HL-60/S4 treated with retinoic acid at 250 ng/mL for 4 days and 3 days (cell line): ENCODE data around the gene NEXMIF.
"Not testable (repeated sequence)": the region's sequence is repeated elsewhere in the genome, so short reads cannot be mapped to it uniquely, and the experiment has no call there.

Source experiments
- in situ Hi-C: fragments of 300-500 bp; cut with MboI; formaldehyde crosslinking; loops from 2 replicates; pipeline ENCODE4 v1.7.0; 2022; ENCODE audit warnings: low sequenced_read_pairs

NEXMIF gene

DNA sequence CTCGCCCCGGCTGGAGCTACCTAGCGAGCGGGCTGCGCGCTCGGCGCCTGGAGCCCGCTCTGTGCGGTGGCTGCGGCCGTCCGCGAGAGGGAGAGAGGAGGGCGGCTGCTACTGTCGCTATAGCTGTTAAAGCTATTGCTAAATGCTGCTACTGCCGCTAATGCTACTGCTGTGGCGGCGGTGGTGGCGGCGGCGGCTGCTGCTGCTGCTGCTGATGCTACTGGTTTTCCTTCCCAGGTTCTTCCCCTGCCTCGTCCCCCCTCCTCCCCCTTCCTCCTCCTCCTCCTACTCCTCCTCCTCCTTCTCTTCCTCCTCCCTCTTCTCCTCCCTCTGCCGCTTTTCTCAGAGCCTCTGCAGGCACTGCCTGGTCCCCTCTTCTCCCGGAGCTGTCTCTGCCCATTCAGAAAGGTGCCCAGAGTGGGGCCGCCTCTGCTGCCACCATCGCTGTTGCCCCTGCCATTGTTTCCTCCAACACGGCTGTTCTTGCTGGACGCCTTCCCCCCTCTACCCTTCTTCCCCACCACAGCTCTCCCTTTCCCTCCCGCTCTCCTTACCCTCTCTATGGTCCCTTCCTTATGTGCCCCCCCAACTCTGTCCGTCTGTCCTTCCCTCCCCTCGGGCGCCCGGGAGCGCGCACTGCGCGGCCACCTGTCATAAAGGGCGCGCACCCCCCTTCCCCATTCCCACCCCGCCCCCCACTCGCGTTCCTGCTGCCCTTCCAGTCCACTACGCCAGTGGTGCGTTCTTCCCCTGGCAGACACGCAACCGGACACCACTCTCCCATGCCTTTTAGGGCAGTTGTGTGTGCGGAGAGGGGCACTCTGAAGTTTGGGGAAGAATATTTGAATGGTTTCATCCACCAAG, at the start of gene NEXMIF:
TSS of gene NEXMIF (minus strand) at position 228 of the 864 bp plus-strand sequence.
- in situ Hi-C loops, result no loop called here

DNA sequence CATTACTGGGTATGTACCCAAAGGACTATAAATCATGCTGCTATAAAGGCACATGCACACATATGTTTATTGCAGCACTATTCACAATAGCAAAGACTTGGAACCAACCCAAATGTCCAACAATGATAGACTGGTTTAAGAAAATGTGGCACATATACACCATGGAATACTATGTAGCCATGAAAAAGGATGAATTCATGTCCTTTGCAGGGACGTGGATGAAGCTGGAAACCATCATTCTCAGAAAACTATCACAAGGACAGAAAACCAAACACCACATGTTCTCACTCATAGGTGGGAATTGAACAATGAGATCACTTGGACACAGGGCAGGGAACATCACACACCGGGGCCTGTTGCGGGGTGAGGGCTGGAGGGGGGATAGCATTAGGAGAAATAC, 36.7 kb upstream of the NEXMIF start:
- in situ Hi-C loops, result not testable (repeated sequence)

DNA sequence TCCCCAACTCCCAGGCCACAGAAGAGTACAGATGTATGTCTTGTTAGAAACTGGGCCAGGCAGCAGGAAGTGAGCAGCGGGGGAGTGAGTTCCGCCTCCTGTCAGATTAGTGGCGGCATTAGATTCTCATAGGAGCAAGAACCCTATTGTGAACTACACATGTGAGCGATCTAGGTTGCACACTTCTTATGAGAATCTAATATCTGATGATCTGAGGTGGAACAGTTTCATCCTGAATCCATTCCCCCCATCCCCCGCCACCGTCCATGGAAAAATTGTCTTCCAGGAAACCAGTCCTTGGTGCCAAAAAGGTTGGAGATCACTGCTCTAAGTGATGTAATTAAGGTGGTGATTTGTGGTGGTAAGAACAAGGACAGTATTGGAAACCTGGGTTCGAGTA, 24.5 kb upstream of the NEXMIF start:
- in situ Hi-C loops, result no loop called here

DNA sequence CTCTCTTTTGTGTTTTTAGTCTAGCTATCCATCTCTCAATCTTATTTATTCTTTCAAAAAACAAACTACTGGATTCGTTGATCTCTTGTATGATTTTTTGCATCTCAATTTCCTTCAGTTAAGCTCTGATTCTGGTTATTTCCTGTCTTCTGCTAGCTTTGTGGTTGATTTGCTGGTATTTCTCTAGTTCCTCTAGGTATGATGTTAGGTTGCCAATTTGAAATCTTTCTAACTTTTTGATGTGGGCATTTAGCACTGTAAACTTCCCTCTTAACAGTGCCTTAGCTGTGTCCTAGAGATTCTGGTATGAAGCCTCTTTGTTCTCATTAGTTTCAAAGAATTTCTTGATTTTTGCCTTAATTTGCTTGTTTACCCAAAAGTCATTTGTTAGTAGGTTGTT, 15.2 kb upstream of the NEXMIF start:
- in situ Hi-C loops, result no loop called here

DNA sequence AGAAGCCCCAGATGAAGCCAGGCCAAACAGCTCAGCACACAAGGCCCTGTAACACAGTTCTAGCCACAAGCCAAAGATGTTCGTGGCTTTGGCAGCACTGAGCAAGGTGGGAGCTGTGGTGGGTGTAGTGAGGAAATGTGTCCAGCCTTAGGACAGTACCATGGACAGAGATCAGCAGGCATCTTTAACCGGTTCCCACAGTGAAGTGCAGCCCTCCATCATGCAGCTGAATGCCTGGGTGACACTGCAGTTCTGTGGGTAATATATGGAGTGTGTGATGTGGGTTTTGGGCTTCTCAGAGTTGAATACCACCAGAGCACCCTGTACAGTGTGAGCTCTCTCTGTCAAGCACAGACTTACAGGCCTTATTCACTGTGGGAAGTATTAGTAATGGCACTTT, 6.0 kb upstream of the NEXMIF start:
- in situ Hi-C loops, result no loop called here

DNA sequence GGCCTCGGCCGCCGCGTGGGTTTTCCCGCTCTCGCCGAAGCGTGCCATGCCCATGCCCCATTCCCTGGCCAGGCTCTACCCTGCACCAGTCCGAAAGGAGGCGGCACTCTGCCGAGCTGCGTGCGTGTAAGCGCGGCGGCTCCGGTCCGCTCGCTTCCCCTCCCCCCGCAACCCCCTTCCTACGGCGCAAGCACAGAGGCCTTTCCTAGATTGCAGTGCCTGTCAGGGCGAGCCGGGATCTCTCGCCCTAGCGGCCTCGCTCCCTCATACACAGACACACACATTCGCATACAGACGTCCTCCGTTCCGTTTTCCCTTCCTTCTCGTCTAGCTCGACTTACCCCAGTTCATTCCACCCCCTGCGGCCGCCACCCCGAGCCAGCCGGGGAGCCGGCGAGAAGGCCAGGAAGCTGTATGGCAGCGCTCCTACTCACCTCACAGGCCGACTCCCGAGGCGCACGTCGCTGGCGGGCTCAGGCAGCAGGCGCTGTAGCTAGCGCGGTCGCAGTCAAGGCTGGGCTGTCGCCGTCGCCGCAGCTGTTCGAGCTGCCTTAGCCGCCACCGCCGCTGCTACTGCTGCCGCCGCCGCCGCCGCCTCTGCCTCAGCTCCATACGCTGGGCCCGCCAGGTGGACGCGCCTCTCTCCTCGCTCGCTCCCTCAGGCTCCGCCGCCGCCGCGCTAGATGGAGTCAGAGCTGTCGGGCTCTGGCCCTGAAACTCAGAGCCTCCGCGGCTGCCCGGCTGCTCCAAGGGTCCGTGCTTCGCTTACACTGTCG, 615 bp downstream of the NEXMIF start:
- in situ Hi-C loops, result no loop called here

DNA sequence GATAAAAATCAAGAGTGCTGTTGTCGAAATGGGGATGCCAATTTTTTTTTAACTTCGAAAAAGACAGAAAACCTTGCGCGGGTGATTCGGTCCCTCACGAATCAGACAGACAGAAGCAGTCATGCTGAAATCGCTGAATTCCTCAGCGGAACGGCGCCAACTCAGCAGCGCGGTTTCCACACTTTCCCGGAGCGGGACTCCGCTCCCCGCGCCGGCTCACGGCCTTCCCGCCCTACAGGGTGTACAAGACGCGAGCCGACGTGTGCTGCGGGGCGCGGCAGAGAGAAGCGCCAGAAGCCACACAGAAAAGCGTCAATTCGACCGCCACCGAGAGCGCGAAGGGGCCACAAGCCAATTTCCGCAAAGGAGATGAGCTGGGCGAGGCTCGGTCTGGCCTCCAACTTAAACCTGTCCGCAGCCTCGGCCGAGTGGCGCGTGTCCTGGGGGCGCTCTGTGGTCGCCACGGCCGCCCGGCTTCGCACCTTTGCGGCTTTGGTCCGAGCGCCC, 1.3 kb downstream of the NEXMIF start:
- in situ Hi-C loops, result no loop called here

DNA sequence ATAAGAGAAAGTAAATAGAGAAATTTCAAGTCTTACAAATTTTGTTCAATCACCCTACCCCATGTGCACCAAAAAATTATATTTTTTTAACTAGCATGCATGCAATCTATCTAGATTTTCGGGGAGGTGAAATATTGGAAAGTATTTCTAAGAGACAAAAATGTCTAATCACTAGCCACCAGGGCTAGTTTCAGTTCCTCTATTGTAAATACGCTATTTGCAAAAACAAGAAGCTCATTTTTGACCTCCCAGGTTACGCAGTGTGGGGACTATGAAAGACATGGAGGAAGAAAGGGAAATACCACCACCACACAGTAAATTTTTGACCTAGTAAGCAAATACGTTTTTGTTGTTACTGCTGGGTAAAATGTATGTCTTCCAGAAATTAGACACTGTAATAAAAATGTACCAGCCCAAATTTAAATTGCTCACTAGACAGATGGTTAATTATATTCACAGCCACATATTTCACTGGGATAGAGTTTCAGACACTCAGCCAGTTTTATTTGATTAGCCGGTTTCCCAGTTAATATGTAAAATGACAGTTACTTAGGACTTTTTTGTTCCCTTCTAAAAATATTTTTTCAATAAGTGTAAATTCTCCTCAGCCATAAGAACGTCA, 2.2 kb downstream of the NEXMIF start:
- in situ Hi-C loops, result no loop called here

DNA sequence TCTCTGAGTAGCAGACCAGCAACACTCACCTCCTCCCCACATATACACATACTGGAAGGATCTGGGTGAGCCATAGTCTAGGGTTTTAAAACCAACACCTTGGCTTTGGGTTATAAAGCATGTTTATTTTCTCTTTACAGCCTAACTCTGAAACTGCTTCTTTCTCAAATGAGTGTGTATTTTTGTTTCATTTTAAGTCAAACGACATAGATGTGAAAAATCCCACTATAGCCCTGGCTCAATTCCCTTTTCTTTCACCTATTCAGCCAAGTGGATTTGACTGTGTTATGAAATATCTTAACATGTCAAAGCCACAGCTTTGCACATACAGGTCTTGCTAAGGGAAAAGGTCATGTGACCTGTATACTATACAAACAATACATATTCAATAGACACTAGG, 13.8 kb downstream of the NEXMIF start:
- in situ Hi-C loops, result no loop called here

DNA sequence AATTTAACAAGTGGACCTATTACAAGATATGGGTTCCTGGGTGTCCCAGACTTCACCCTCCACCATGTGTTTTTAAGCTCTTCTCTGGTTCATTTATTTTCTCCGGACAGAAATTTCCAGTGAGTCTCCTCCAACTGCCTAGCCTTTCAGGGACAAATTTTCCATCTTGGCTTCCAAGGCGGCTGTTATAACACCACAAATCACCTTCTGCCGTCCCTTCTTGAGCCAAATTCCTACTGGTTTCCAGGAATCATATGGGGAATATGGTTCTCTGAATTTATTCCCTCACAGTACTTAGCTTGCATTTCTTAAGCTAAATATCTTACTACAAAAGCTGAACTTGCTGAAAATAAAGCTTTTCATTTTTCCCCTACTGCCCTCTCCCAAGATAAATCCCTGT, 18.8 kb downstream of the NEXMIF start:
- in situ Hi-C loops, result no loop called here

DNA sequence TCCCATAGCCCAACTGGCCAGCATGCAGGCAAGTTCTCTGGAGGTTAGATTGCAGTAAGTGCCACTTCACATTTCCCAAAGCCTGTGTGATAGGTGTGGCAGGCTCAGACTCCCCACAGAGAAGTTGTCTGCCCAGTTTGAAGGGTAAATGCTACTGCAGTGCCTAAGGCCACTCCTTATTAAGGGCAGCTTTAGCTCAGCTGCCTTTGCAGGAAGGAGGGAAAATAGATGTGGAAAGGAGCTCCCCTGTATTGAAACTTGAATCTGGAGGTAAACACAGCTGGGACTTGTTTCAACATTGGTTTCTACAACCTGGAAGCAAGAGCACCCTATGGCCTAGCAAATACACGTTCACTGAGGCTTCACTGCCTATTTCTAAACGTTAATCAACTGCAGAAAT, 22.4 kb downstream of the NEXMIF start:
- in situ Hi-C loops, result no loop called here

DNA sequence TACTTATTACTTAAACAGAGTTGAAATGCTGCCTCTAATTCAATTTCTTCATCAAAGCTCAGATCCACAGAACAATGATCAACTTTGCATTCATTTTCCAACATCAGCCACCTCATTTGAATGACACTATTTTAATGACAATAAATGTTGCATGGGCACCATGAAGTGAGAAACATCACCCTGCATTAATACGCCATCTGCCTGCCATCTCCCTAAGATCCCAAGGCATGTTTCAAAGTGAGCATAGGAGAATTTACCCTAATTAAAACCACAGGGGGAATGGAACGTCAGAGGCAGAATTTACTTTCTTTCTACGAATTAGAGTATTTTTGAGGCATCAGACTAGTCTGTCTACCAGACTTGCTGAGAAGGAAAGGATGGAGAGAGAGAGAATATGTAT, 32.7 kb downstream of the NEXMIF start:
- in situ Hi-C loops, result no loop called here

DNA sequence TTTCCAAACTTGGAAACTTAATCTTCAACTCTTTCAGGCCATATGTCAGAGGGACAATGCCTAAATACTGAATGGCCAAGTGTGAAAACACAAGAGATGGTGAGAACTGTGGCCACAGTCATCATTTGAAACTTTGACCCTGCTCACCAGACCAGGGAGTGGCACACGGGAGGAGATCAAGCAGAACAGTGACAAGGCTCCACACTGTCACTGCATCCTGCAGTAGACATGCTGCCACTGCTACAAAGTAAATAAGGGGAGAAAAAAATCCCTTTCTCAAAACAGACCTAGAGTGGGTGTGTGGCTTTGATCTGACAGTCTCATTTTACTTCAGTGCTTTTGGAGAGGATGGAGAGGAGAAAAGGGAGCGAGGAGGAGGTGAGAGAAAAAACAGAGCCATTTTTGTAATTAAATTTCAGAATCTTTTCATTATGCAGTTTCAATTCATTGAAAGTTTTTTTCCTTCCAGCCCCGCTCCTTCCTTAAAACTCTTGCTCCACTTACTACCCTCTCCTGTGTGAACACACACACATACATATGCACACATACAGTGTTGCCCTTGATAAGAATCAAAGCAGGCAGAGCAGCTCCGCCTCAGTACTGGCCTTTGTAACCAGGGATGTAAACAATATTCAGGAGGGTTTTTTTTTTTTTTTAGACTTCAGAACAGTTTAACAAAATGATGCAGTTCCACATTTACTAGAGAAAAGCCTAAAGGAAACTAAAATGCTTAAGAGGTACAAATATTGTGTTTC, 34.4 kb downstream of the NEXMIF start:
- in situ Hi-C loops, result no loop called here

DNA sequence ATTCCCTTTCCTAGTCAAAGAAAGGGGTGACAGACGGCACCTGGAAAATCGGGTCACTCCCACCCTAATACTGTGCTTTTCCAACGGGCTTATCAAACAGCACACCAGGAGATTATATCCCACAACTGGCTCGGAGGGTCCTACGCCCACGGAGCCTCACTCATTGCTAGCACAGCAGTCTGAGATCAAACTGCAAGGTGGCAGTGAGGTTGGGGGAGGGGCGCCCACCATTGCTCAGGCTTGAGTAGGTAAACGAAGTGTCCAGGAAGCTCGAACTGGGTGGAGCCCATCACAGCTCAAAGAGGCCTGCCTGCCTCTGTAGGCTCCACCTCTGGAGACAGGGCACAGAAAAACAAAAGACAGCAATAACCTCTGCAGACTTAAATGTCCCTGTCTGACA, 42.9 kb downstream of the NEXMIF start:
- in situ Hi-C loops, result not testable (repeated sequence)

DNA sequence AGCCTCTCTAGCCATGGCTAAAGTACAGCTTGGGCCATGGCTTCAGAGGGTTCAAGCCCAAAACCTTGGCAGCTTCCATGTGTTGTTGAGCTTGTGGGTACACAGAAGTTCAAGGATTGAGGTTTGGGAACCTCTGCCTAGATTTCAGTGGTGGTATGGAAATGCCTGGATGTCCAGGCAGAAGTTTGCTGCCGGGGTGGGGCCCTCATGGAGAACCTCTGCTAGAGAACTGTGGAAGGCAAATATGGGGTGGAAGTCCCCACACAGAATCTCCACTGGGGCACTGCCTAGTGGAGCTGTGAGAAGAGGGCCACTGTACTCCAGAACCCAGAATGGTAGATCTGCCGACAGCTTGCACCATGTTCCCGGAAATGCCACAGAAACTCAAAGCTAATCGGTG, 59.5 kb downstream of the NEXMIF start:
- in situ Hi-C loops, result no loop called here

DNA sequence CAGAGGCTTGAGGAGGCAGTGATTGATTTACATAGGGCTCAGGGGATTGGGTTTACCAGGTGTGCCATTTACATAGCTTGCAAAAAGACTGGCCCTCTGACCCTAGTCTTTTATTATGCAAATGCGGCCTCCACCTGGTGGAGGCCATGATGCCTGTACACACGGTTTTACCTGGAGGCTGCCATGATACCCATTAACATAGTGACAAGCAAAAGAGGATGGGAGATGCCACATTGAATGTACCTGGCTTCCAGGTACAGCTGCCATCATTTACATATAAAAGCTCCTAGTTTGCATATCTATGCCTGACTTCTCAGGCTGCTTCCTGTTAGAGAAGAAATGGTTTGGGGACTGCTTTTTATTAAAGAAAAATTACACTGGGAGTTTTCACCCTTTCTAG, 72.0 kb downstream of the NEXMIF start:
- in situ Hi-C loops, result no loop called here

DNA sequence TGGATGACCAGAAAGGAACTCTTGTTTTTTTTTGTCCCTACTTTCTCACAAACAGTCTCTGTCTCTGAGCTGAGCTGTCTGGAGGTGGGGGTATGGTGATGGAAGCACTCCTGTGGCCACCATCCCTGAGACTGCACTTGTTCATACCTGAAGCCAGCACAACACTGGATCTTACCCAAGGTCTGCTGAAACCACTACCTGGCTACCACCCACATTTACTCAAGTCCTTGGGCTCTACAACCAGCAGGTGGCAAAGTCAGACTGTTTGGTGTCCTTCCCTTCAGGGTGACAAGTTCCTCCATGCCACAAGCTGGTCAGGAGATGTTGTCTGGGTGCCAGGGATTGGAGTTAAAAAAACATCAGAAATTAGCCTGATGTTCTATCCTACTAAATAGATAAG, 89.7 kb downstream of the NEXMIF start:
- in situ Hi-C loops, result no loop called here

DNA sequence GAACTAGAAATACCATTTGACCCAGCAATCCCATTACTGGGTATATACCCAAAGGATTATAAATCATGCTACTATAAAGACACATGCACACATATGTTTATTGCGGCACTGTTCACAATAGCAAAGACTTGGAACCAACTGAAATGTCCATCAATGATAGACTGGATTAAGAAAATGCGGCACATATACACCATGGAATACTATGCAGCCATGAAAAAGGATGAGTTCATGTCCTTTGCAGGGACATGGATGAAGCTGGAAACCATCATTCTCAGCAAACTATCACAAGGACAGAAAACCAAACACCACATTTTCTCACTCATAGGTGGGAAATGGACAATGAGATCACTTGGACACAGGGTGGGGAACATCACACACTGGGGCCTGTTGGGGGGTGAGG, 105.5 kb downstream of the NEXMIF start:
- in situ Hi-C loops, result not testable (repeated sequence)

DNA sequence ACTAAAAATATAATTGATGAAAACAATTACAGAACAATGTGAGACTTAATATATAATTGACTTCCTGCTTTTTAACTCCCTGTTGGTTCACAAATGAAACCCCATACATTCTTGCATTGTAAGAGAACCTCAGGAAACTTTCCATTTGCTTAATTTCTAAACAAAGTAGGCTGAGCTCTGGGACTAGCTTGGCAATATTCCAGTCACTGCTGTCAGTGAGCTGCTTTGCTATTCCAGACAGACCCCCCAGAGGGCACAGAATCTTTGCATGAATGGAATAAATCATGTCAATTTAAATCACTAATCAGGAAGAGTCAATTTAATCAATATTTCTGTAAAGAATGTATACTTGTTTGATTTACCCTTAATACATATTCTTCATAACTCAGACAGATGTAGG, 110.6 kb downstream of the NEXMIF start:
- in situ Hi-C loops, result no loop called here

DNA sequence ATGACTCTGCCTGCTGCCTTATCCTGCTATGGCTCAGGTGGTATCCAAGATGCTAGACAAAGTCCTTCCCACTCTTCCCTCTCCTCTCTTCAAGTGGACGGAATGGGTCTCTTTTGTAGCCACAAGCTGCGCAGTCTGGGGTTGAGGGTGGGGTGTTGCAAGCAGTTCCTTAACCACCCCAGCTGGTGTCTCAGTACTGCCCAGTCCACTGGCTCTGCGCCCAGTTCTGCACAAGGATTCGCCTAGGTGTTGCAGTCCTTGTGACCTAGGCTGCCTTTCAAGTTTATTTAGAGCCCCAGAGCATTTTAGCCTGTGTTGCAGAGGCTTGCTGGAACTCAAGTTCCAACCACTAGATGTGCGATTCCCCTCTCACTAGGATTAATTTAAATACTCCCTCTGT, 120.7 kb downstream of the NEXMIF start:
- in situ Hi-C loops, result no loop called here

DNA sequence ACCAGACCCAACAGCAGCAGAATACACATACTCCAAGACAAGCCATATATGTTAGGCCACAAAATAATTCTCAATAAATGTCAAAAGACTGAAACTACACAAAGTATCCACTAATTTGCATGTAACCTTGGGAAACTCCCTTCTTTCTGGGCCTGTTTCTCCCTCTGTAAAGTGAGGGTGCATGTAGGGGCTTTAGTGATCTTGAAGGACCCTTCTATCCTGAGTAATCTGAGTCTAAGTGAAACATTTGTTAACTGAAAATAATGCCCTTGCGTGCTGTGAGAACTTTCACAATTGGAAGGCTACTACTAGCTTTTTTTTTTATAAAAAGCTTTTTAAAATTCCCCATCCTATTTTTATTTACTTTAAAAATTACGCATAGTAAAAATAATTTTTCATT, 125.2 kb downstream of the NEXMIF start:
- in situ Hi-C loops, result no loop called here
